G401 (cell line): Measurements from ENCODE around the gene SNRNP48. TPM values are rescaled to one million over a fixed set of nuclear protein-coding genes. Genes with fewer than 3 reads are reported as not detected.

Experiments
- DNase-seq: peaks from one replicate; pipeline ENCODE4 v3.0.0-alpha.2; 2015; ENCODE audit warnings: low spot score
- in situ Hi-C: cut with HindIII; loops from 2 replicates; pipeline ENCODE4 v1.10.0; 2016; ENCODE audit warnings: low sequenced_read_pairs, mixed read lengths
- total RNA-seq: library from RNA; depleted of rRNA; stranded (reverse); fragments of >200 nt; shearing (Covaris generic); gene quantifications from 2 replicates; pipeline ENCODE4 v1.2.3, GENCODE V29; 2014

The SNRNP48 gene
- total RNA-seq, 1 experiment from 2014 or later, result 18.4 TPM

DNA sequence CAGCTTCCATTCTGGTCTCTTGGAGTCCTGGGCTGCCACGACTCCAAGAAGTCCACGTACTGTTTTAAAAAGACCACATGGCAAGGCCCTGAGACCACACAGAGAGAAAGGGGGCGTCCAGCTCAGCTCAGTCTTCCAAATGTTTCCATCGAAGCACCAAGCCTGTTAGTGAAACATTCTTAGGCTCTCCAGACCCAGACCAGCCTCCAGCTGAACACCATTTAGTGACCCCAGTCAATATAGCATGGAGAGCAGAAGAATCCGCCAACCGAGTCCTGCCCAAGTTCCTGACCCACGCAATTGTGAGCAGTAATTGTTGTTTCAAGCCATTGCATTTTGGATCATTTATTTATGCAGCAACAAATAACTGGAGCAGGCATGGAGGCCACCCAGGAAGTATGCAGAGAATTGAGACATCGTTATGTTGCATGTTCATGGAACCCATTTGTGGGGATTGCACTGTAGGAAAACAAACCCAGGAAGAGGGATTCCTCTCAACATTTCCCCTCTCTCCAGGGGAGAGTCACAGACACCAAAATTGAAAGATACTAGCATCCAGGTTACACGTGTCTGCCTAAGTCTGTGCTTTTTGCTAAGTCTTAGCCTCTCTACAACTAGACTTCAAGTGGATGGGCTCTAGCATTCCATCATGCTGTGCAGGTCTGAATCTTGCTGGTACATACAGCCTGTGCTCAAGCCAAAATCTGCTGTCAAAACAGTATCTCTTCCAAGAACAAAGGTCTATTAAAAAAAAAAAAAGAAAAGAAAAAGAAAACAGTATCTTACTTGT, 42.7 kb downstream of the SNRNP48 start:
- in situ Hi-C loops, result no loop called here
- no peak for DNase-seq

DNA sequence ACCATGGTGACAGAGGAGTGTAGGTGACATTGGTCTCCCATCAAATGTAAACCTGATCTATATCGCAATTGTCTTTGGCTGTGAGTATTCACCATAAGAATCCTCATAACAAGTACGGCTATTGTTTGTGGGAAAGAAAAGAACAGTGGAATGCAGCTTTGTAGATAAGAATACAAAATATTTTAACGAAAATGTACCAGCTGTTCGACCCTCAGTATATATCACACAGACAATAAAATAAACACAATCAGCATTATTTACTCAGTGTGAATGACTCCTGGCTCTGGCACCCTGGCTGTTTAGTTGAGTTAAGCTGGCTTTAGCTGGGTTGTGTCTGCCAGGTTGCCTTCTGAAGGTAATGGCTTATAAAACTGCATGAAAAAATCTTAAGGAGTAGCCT, 43.4 kb downstream of the SNRNP48 start:
- no peak for DNase-seq
- in situ Hi-C loops, result no loop called here

DNA sequence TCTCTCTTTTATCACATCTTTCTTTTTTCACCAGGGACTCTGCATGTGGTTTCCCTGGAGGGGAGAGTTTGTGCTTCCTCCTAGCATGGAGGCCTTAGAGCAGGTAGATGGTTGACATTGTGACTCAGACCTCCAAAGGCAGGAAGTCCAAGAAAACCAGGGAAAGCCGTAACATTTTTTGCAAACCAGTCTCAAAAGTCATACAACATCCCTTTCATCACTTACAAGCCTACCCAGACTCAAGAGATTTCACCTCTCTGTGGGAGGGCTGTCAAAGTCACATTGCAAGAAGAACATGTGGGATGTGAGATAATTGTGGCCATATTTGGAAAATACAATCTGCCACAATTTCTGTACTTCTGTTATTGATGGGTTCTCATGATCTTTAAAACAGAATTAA, 46.2 kb downstream of the SNRNP48 start:
- in situ Hi-C loops, result no loop called here
- DNase-seq, result no peak

DNA sequence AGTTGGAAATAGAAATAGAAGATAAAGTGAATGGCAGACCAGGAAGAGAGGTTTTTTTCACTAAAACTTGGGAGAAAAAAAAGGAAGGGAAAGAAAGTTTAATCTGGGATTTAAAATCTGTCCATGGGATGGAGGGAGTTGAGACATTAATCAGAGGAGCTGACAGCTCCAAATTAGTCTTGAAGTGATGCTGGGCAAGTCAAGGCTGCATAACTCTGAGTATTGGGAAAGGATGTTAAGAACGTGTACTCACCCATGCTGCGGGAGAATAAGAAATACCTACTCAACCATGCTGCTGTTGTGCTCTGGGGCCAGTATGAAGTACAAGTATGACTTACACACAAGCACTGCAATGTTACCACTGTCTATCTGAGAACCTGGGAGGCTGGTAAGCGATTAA, 47.5 kb downstream of the SNRNP48 start:
- no peak for DNase-seq
- in situ Hi-C loops, result no loop called here

DNA sequence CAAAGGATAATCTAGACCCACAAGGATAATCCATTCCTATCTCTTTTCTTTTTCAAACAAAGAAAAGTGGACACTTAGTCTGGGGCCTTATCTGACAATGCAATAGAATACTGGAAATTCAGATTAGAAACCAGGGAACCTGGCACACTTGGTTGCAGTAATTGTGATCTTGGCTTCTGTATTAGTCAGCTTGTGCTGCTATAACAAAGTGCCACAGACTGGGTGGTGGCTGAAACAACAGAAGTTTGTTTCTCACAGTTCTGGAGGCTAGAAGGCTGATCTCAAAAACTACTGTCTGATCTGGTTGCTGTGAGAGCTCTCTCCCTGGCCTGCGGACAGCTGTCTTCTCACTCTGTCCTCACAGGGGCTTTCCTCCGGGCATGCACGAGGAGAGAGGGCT, 49.4 kb downstream of the SNRNP48 start:
- in situ Hi-C loops, result no loop called here
- DNase-seq, result no peak

DNA sequence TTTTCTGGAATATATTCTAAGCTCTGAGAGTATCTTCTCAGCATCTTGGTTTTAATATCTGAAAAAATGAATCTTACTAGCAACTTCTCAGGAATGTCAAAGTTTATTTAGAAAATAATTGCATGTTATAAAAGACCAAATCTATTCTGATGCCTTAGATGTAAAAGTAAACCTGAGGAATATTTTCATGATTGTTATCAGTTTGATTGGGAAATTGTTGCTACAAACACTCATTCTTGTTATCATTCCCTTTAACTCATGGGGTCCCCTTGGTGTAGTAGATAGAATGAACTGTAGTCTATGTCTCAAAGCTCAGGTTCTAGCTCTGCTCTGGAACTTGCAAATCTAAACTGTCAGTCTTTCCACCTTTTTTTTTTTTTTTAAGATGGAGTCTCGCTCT, 50.0 kb downstream of the SNRNP48 start:
- in situ Hi-C loops, result no loop called here
- DNase-seq, result no peak

DNA sequence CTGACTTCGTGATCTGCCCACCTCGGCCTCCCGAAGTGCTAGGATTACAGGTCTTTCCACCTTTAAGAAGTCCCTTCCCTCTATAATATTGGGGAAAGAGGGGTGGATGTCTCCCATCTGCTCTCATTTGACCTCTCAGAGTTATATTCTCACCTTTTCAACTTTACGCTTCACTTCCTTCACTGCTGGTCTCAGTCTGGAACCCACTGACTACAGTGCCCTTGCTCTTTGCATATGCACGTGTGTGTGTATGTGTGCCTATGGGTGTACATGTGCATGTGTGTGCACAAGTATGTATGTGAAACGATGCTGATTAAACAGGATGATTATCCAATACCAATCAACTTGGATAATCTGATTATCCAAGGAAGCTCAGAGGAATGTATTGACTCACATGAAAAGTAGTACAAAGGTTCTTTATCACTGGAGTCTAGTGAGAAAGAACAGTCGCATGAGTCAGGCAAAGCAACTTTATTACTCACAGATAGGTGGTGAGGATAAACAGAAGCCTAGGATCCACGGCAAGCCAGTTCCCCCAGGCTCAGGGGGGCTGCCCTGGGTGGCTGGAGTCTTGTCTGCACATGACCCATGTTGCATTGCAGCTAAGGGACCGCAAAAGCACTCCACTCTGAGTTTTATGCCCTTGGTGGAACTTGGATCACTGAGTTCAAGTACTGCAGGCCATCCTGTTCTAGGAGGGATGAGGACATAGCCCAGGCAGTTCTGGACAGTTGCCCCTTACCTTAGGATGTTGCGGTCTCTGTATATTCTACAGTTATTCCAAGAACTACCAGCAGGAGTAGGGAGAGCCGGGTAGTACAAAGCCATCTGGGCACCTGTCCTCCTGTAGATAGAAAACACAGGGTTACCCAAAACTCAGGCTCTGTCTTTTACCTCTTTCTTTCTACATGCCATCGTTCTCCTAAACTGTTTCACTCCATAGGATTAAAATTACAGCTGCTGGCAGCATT, 50.9 kb downstream of the SNRNP48 start:
- no peak for DNase-seq
- in situ Hi-C loops, result no loop called here

DNA sequence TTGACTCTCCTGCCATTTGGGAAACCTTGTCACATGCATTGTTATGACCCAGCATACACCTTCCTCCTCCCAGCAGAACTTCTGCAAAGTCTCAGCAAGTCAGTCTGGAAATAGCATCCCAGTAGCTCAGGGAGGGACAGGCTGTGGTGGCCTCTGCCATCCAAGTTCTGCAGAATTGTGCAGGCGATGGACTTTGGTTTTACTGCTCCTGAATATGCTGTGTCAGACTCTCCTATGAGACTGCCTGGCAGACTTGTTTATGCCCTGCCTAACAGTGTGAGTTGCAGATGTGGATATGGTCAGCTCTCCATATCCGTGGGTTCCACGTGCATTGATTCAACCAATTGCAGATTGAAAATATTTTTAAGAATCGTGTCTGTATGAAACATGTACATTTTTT, 52.8 kb downstream of the SNRNP48 start:
- no peak for DNase-seq
- in situ Hi-C loops, result no loop called here

DNA sequence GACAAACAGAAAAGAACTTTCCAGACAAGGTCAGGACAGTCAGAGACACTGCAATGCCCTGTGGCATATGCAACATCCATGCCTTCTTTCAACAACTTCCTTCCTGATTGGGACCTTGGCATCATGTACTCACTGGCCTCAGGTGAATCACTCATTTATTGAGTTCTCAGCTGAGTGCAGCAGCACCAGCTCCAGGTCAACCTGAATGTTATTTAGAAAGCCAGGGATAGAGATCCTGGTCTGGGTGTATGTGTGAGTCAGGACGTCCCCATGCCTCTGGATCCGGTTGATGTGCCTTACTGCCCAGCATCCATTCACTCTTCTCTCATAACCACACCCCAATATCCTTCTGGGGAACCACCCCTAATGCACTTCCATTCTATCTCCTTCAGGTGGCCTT, 54.4 kb downstream of the SNRNP48 start:
- DNase-seq, result no peak
- in situ Hi-C loops, result no loop called here

DNA sequence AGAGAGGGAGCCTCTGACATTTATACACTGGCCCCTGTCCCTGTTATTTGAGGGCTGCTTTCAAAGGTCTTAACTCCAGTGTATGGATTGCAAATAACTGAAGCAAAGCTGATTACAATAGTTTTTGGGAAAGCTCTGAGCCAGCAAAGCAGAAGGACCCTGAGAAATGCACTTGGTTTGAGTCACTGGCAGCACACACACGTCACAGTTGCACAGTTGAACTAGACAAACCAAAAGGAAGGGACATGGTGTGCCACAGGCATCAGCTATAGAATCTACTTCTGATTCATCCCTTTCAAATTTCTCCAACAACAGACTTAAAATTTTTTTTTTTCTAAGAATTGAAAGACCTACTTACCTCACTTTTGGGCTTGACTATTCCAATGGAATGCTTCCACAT, 56.4 kb downstream of the SNRNP48 start:
- no peak for DNase-seq
- in situ Hi-C loops, result no loop called here

DNA sequence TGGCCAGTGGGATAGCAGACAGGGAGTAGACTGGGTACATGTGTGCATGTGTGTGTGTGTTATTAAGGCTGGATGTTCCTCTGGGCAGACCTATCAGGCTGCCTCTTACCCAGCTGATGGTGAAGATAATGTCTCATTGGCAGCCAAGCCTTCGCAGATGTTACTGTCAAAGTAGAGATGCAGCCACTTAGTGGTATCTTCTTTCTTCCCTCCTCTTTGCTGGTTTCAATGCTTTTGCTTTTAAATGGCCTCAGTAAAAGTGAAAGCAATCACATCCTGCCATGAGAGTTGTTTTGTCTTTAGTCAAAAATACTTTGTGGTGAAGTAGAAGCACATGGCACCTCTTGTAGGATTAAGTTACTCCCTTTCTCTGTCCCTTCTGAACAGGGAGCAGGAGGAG, 57.5 kb downstream of the SNRNP48 start:
- in situ Hi-C loops, result no loop called here
- no peak for DNase-seq

DNA sequence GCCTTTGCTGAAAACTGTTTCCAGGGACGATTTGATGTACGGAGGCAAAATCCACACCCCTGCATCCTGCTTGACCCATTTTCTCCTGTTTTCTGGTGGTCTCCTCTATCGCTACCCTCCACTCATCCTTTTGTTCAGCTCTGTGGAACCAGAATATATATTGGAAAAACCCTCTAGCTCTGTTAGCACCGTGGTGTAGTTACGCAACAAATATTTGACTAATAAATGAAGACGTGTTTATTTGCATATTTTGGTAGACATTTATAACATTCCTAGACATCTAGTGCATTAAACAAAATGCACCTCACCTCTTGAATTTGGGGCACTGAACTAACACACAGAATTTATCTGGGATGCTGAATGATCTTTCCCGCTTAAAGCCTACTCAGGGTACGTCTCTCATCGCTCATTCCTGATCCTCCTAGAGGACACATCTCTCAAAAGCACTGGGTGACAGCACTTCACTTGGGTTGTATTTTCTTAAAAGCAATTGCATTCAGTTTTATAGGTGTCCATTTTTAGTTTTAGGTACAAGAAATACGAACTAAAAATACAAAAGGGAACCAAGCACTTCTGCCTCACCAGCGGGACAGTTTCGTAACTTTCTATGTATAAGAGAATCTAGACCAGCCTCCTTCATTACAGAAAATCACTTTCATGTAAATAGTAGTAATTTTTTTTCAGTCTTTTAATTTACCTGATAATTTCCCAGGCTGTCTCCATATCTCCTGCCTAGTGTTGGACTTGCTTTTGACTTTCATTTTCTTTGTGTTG, 59.2 kb downstream of the SNRNP48 start:
- in situ Hi-C loops, result no loop called here
- DNase-seq, result no peak

DNA sequence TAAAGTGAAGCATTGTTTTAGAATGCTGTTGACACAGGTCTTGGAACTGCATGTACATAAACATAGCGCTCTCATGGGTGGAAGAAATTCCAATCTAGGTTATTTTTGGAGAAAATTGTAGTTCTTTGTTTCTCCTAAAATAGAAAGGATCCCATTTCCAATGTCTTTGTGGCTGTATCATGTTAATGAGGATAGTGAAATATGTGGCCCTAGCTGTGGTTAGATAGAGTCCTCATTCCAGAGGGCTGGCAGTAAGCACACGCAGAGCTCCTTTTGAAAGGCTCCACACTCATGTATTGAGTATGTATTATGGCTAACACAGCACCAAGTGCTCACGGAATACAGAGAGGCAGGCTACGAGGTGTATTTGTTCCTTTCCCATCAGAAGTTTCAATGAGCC, 60.9 kb downstream of the SNRNP48 start:
- in situ Hi-C loops, result no loop called here
- DNase-seq, result no peak

DNA sequence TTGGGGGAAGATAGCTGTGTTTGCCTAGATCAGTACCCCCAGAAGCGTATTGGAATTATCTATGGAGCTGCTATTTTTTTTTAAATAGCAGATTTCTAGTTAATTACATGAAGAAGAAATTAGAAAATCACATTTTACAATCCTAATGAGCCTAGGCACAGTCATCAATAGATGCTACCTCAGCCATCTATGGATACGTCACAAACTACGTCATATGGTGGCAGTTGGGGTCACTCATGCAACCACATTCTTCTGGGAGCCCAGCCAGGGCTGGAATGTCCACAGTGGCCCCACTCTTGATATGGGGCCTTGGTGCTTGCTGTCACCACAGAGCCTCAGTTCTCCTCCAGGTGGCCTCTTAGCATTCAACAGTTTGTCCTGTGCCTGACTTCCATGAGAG, 63.0 kb downstream of the SNRNP48 start:
- DNase-seq, result no peak
- in situ Hi-C loops, result no loop called here

DNA sequence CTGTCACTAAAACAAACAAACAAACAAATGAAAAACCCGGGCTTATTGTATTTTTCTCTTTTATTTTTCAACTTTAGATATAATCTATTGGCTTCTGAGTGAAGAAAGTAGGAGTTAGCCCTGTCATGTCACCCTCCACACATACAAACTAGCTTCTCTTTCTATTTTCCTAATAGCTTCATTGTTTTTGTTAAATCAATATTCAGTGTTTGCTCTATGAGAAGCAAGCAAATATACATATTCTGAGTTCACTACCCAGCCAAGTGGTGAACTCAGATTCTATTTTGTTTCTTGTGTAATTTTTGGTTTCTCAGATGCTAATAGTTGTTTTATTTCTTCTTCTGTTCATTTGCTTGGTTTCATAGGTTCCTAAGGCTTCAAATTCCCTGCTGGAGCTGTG, 66.4 kb downstream of the SNRNP48 start:
- in situ Hi-C loops, result no loop called here
- no peak for DNase-seq

DNA sequence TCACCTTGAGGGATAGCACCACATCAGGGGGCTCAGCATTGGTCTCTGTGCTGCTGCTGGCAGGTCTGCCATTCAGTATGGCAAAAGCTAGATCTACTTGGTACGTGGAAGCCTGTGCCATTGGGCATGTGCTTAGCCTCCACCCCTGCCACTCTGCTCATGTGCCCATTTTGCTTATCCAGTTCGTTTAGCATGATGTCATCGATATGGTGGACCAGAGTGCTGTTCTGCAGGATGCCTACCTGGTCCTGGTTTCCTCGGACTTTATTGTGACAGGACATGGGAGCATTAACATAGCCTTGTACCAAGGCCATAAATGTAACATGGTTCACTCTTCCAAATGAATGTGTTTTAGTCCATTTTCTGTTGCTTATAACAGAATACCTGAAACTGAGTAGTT, 68.5 kb downstream of the SNRNP48 start:
- in situ Hi-C loops, result no loop called here
- no peak for DNase-seq

DNA sequence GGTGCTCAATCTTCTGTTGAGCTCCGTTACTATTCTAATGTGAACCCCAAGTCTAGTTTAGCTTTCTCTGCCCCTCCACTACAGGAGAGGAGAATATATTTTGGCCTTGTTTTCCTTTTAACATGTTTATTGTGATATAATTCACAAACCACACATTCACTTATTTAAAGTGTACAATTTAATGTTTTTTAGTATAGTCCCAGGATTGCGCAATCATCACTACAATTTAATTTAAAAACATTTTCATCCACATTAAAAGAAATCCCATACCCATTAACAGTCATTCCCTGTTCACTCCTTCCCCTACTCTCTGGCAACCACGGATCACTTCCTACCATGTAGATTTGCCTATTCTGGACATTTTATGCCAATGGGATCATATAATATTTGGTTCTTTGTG, 71.4 kb downstream of the SNRNP48 start:
- in situ Hi-C loops, result no loop called here

More for the DNA sequence above, 71.4 kb downstream of the SNRNP48 start:
- no peak for DNase-seq
